HepG2 (cell line): Measurements from ENCODE around the gene KAT2A. TPM values are rescaled to one million over a fixed set of nuclear protein-coding genes. Genes with fewer than 3 reads are reported as not detected.
A peak's percentile ranks its signal among the peaks of the same experiment; 100 is the strongest.

Experiments used
- ATAC-seq: fragments of 200-7000 bp; cut with Tn5 transposase; 3 replicates; pipeline ENCODE4 v1.9.1; 2020; ENCODE audit warnings: mild to moderate bottlenecking, moderate library complexity
- BruUV-seq: library from RNA; stranded (reverse); fragments of 400-500 nt; replicated peaks from 2 replicates; lab custom pipeline; 2021; lab: Mats Ljungman, UMichigan
- CTCF ChIA-PET: fragments of 300-600 bp; formaldehyde crosslinking; extraction: SDS; loops from one replicate; lab custom pipeline; 2021; ENCODE audit warnings: low total read pairs, inconsistent platforms, low intra/inter-chr PET ratio; lab: Yijun Ruan, JAX
- POLR2A ChIA-PET: fragments of 350-600 bp; sonication (Branson Sonifier 250); formaldehyde crosslinking; loops from one replicate; lab custom pipeline; 2020; ENCODE audit warnings: antibody characterized with exemption, inconsistent platforms; lab: Yijun Ruan, JAX
- DNase-seq: peaks from one replicate; pipeline ENCODE4 v3.0.0-alpha.2; 2015; ENCODE audit warnings: low spot score
- FAIRE-seq: peaks from 3 replicates; lab custom pipeline; 2011; peaks lifted over from hg19 to GRCh38; lab: Jason Lieb, UNC
- H2AFZ ChIP-seq: one replicate; pipeline ENCODE4 v1.6.1; 2011; ENCODE audit warnings: low read length, inconsistent platforms
- H3K27ac ChIP-seq: fragments of 300-600 bp; 3 replicates; pipeline ENCODE4 v1.8.0; 2011; ENCODE audit warnings: mixed run types, mild to moderate bottlenecking, mixed read lengths, low read length, inconsistent platforms; ENCODE audit not compliant: insufficient read depth; ENCODE audit errors: extremely low read length
- H3K27me3 ChIP-seq, 2 experiments: fragments of 200-600 bp in 1 of 2; 2 replicates in 1 of 2; 3 replicates in 1 of 2; pipeline versions ENCODE4 v1.6.0 to v1.8.0; 2011; ENCODE audit warnings: low read length in 2 of 2, mild to moderate bottlenecking in 2 of 2, moderate library complexity in 2 of 2, inconsistent platforms in 1 of 2; ENCODE audit not compliant: insufficient read depth in 2 of 2, control insufficient read depth in 1 of 2
- H3K36me3 ChIP-seq, 2 experiments: fragments of 200-600 bp in 1 of 2; replicated peaks in 1 of 2; 2 replicates in 1 of 2; 3 replicates in 1 of 2; pipeline versions ENCODE4 v1.5.1 to v1.8.0; 2011; ENCODE audit warnings: low read length in 2 of 2, inconsistent platforms in 1 of 2; ENCODE audit not compliant: insufficient read depth in 2 of 2, control insufficient read depth in 1 of 2
- H3K4me1 ChIP-seq: 2 replicates; pipeline ENCODE4 v1.5.1; 2012; ENCODE audit warnings: low read length, inconsistent platforms; ENCODE audit not compliant: insufficient read depth
- H3K4me2 ChIP-seq: 2 replicates; pipeline ENCODE4 v1.6.0; 2011; ENCODE audit warnings: low read depth, low read length, inconsistent platforms
- H3K4me3 ChIP-seq, 3 experiments: fragments of 200-600 bp in 1 of 3; sonication (generic), shearing (Covaris generic) in 1 of 3; replicated peaks in 1 of 3; 2 replicates each; pipeline ENCODE4 v1.5.1; 2011 to 2016; ENCODE audit warnings: low read length in 3 of 3, inconsistent platforms in 2 of 3, low read depth in 2 of 3, mild to moderate bottlenecking in 2 of 3, control low read depth in 1 of 3, mixed read lengths in 1 of 3; ENCODE audit not compliant: insufficient read depth in 1 of 3
- H3K79me2 ChIP-seq: one replicate; pipeline ENCODE4 v1.6.1; 2011; ENCODE audit warnings: low read length, inconsistent platforms; ENCODE audit not compliant: insufficient read depth
- H3K9ac ChIP-seq: 2 replicates; pipeline ENCODE4 v1.6.0; 2011; ENCODE audit warnings: mild to moderate bottlenecking, low read depth, low read length, inconsistent platforms; ENCODE audit not compliant: insufficient read depth
- H3K9me3 ChIP-seq: 2 replicates; pipeline ENCODE4 v1.5.1; 2012; ENCODE audit warnings: mild to moderate bottlenecking, low read length
- H4K20me1 ChIP-seq: 2 replicates; pipeline ENCODE4 v1.6.0; 2011; ENCODE audit warnings: inconsistent platforms, mild to moderate bottlenecking, low read length, moderate library complexity; ENCODE audit not compliant: insufficient read depth
- LCORL ChIP-seq, 2 experiments: fragments of 450-650 bp in 1 of 2; sonication (generic) in 1 of 2; formaldehyde crosslinking in 1 of 2; IDR thresholded peaks; 2 replicates each; pipeline versions ENCODE4 v1.5.0 to v1.6.1; 2017 to 2020; ENCODE audit warnings: antibody characterized with exemption in 1 of 2, missing genetic modification reagents in 1 of 2
- MAFK ChIP-seq, 2 experiments: IDR thresholded peaks in 1 of 2; conservative IDR thresholded peaks in 1 of 2; 2 replicates each; pipeline ENCODE4 v1.6.1; 2011; ENCODE audit warnings: improper control_type of control experiment in 2 of 2, low read length in 2 of 2
- MIER3 ChIP-seq: IDR thresholded peaks from 2 replicates; pipeline ENCODE4 v1.6.1; 2016; ENCODE audit warnings: missing compliant biosample characterization, borderline replicate concordance
- NCOA1 ChIP-seq: sonication (generic); formaldehyde crosslinking; IDR thresholded peaks from 2 replicates; pipeline ENCODE4 v1.9.0; 2021; ENCODE audit warnings: missing genetic modification reagents
- WGBS: methylation state at CpG from one replicate; pipeline ENCODE4 v1.1.6; 2017; ENCODE audit warnings: low lambda C conversion rate; 5-methylcytosine and 5-hydroxymethylcytosine counted together
- in situ Hi-C: cut with HindIII; loops from 2 replicates; pipeline ENCODE4 v1.10.0; 2017; ENCODE audit warnings: low pct_unique_long_range_greater_than_20kb; ENCODE audit not compliant: extremely low pct_ligation_motif_present
- intact Hi-C: fragments of 100-400 bp; cut with micrococcal nuclease; formaldehyde crosslinking; loops from one replicate; pipeline ENCODE4 v1.10.0; 2022; ENCODE audit not compliant: unreplicated experiment
- polyA plus RNA-seq, 8 experiments: library from polyadenylated mRNA; depleted of rRNA in 3 of 8; stranded (reverse) in 7 of 8; unstranded in 1 of 8; fragments of >200 nt; fragmentation: Illumina TruSeq in 4 of 8; extraction: Trizol in 4 of 8; gene quantifications; 2 replicates each; pipeline versions ENCODE4 v1.2.1 to v1.2.3, GENCODE V29; 2011 to 2016; ENCODE audit warnings: low read depth in 4 of 8, missing spikeins in 1 of 8, mixed read lengths in 1 of 8; ENCODE audit not compliant: insufficient read depth in 1 of 8
- total RNA-seq, 5 experiments: library from RNA; depleted of rRNA; stranded (reverse); fragments of >200 nt; fragmentation: Illumina TruSeq; extraction: Trizol; gene quantifications; 2 replicates each; pipeline ENCODE4 v1.2.3, GENCODE V29; 2016; ENCODE audit warnings: low read depth in 1 of 5

KAT2A gene
- total and polyA plus RNA-seq, 2 of the 13 experiments (the other 11 are each of a cell fraction or from before 2014, with no cell fraction given) = 29.1 to 90.4 TPM

GRCh38 chr17:42130310-42130936 lies 9.3 kb upstream of the KAT2A start (continued):
- TF ChIP-seq LCORL (IDR thresholded peaks at IDR 0.05) (no peak), LCORL (CRISPR knock-in tag; IDR thresholded peaks at IDR 0.05) (0 out of 2 replicates have a peak, but pooled peaks have one; percentile 27), NCOA1 (CRISPR knock-in tag) (peak; percentile 45; the same call in 1 of the 2 replicates)

GRCh38 chr17:42129109-42129837 lies 8.1 kb upstream of the KAT2A start:
- in situ Hi-C loops = no loop called here
- no peak overlapping the region for H3K4me3 ChIP-seq
- no peak overlapping the region for H3K9ac ChIP-seq
- no peaks in the 10 kb centered on the region for H3K9me3 ChIP-seq
- ATAC-seq (no peak; the same call in 2 of the 3 replicates), FAIRE-seq (no peak), DNase-seq (no peak)
- 95% methylated on average over 7 of the region's 8 CpGs for WGBS
- H3K79me2 ChIP-seq = peaks cover 32% of the 10 kb centered on the region
- no peak overlapping the region for H2AFZ ChIP-seq
- no peak overlapping the region for H3K4me2 ChIP-seq
- H3K4me1 ChIP-seq = peaks cover 20% of the 10 kb centered on the region
- no peak overlapping the region for H3K27ac ChIP-seq
- peaks cover 3% of the 10 kb centered on the region; the same call in 1 of the 2 replicates for H4K20me1 ChIP-seq
- intact Hi-C loops = no loop called here
- BruUV-seq = no TSS peak
- ChIA-PET CTCF (no interaction called here), POLR2A (interaction anchor here (1.7 kb wide), 1 partner anchor 8 kb away, joined by 9 read pairs; the partner anchor contains the start of gene KAT2A)
- no peaks in the 10 kb centered on the region for H3K27me3 ChIP-seq
- TF ChIP-seq MIER3 (CRISPR knock-in tag) = no peak
- TF ChIP-seq MAFK (conservative IDR thresholded peaks at IDR 0.05 in 1 of 2, IDR thresholded peaks at IDR 0.05 in 1 of 2; ENCODE audit: low read length in 2 of 2) = peak; percentile 6 to 25; a peak in 2 of 4 replicates
- TF ChIP-seq, all 625 proteins: peak for 1
- peaks cover 37 to 87% of the 10 kb centered on the region in 2 experiments for H3K36me3 ChIP-seq
